Body of pancreas (tissue), 4 donors: ENCODE results near the gene KCNAB2.

Experiments
- POLR2A ChIP-seq, 3 donors: fragments of 450-650 bp; IDR thresholded peaks; one replicate each; pipeline ENCODE4 v1.6.1; 2016; ENCODE audit warnings: antibody characterized with exemption in 3 of 3, mild to moderate bottlenecking in 2 of 3
- TF ChIP-seq, protein P1 (sequence below), 7 experiments: fragments of 450-650 bp in 4 of 7; fragments of 200-600 bp in 3 of 7; sonication (generic) in 3 of 7; IDR thresholded peaks; one replicate each; pipeline ENCODE4 v1.5.1; 2016 to 2019; ENCODE audit warnings: antibody characterized with exemption in 7 of 7

- TF ChIP-seq POLR2A (IDR thresholded peaks at IDR 0.05) = no peak
- TF ChIP-seq, protein P1, sequence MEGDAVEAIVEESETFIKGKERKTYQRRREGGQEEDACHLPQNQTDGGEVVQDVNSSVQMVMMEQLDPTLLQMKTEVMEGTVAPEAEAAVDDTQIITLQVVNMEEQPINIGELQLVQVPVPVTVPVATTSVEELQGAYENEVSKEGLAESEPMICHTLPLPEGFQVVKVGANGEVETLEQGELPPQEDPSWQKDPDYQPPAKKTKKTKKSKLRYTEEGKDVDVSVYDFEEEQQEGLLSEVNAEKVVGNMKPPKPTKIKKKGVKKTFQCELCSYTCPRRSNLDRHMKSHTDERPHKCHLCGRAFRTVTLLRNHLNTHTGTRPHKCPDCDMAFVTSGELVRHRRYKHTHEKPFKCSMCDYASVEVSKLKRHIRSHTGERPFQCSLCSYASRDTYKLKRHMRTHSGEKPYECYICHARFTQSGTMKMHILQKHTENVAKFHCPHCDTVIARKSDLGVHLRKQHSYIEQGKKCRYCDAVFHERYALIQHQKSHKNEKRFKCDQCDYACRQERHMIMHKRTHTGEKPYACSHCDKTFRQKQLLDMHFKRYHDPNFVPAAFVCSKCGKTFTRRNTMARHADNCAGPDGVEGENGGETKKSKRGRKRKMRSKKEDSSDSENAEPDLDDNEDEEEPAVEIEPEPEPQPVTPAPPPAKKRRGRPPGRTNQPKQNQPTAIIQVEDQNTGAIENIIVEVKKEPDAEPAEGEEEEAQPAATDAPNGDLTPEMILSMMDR (IDR thresholded peaks at IDR 0.05) = no peak
These were observed 65.9 kb downstream of the KCNAB2 start for GRCh38 chr1:6111571-6111970.
